Memory B cell (primary cell): Measurements from ENCODE around the gene ITPKB.
A peak's percentile ranks its signal among the peaks of the same experiment; 100 is the strongest.

ENCODE experiments used
- ATAC-seq: fragments of 150-1000 bp; cut with Tn5 transposase; 2 replicates; pipeline ENCODE4 v1.10.0; 2021; ENCODE audit warnings: low read depth, mild to moderate bottlenecking, moderate library complexity
- DNase-seq, 2 donors: peaks; one replicate each; pipeline ENCODE4 v3.0.0; 2022; ENCODE audit warnings: low spot score in 2 of 2
- H3K27ac Mint-ChIP-seq: one replicate; pipeline ENCODE4 v1.8.0; 2022; ENCODE audit warnings: mild to moderate bottlenecking, moderate library complexity, mixed read lengths
- H3K27me3 Mint-ChIP-seq: one replicate; pipeline ENCODE4 v1.8.0; 2022; ENCODE audit warnings: mixed read lengths
- H3K36me3 Mint-ChIP-seq: one replicate; pipeline ENCODE4 v1.8.0; 2022; ENCODE audit warnings: mild to moderate bottlenecking, mixed read lengths
- H3K4me1 Mint-ChIP-seq: one replicate; pipeline ENCODE4 v1.8.0; 2022; ENCODE audit warnings: mixed read lengths
- H3K4me3 Mint-ChIP-seq: one replicate; pipeline ENCODE4 v1.8.0; 2022; ENCODE audit warnings: mild to moderate bottlenecking, moderate library complexity, mixed read lengths
- H3K9me3 Mint-ChIP-seq: one replicate; pipeline ENCODE4 v1.8.0; 2022; ENCODE audit warnings: mixed read lengths

The ITPKB gene

GRCh38 chr1:226685196-226685820 is 53.8 kb downstream of the ITPKB start:
- DNase-seq, result no peak
- ATAC-seq, result no peak
- Mint-ChIP-seq H3K27ac (peak overlapping the region; percentile 79), H3K9me3 (no peaks in the 10 kb centered on the region), H3K27me3 (no peaks in the 10 kb centered on the region), H3K4me1 (peaks cover 75% of the 10 kb centered on the region), H3K4me3 (no peak overlapping the region), H3K36me3 (peaks cover 18% of the 10 kb centered on the region)

- Mint-ChIP-seq H3K9me3 (no peaks in the 10 kb centered on the region), H3K27ac (peak overlapping the region; percentile 85), H3K4me3 (peak overlapping the region; percentile 47), H3K27me3 (no peaks in the 10 kb centered on the region), H3K36me3 (peaks cover 14% of the 10 kb centered on the region), H3K4me1 (peaks cover 80% of the 10 kb centered on the region)
- DNase-seq, result no peak
- ATAC-seq, result no peak
These were observed 55.1 kb downstream of the ITPKB start for GRCh38 chr1:226684026-226684425.

- Mint-ChIP-seq H3K27me3 (no peaks in the 10 kb centered on the region), H3K9me3 (no peaks in the 10 kb centered on the region), H3K27ac (peak overlapping the region; percentile 99), H3K4me1 (peaks cover 80% of the 10 kb centered on the region), H3K4me3 (no peak overlapping the region), H3K36me3 (peaks cover 14% of the 10 kb centered on the region)
- DNase-seq (no peak), ATAC-seq (no peak)
These were observed 55.9 kb downstream of the ITPKB start for GRCh38 chr1:226682871-226683814.

- peaks cover 14% of the 10 kb centered on the region for H3K36me3 Mint-ChIP-seq
- no peaks in the 10 kb centered on the region for H3K9me3 Mint-ChIP-seq
- no peak overlapping the region for H3K4me3 Mint-ChIP-seq
- peak overlapping the region; percentile 99 for H3K27ac Mint-ChIP-seq
- ATAC-seq, result no peak
- H3K27me3 Mint-ChIP-seq, result no peaks in the 10 kb centered on the region
- H3K4me1 Mint-ChIP-seq, result peaks cover 82% of the 10 kb centered on the region
- no peak for DNase-seq
These were observed 57.2 kb downstream of the ITPKB start for GRCh38 chr1:226681652-226682493.

- no peak for DNase-seq
These were observed 58.4 kb downstream of the ITPKB start for GRCh38 chr1:226680653-226681052.

GRCh38 chr1:226679853-226680516 is 59.1 kb downstream of the ITPKB start:
- peak overlapping the region; percentile 99 for H3K27ac Mint-ChIP-seq
- no peaks in the 10 kb centered on the region for H3K27me3 Mint-ChIP-seq
- peak; percentile 46 for ATAC-seq
- peak overlapping the region; percentile 88 for H3K4me3 Mint-ChIP-seq
- H3K36me3 Mint-ChIP-seq, result peaks cover 5% of the 10 kb centered on the region
- DNase-seq, result peak; percentile 44 to 60
- H3K9me3 Mint-ChIP-seq, result no peaks in the 10 kb centered on the region
- peaks cover 85% of the 10 kb centered on the region for H3K4me1 Mint-ChIP-seq

More at GRCh38 chr1:226680653-226681052, 58.4 kb downstream of the ITPKB start:
- H3K27ac Mint-ChIP-seq, result peak overlapping the region; percentile 99
- H3K4me3 Mint-ChIP-seq, result peak overlapping the region; percentile 88
- H3K4me1 Mint-ChIP-seq, result peaks cover 86% of the 10 kb centered on the region
- H3K9me3 Mint-ChIP-seq, result no peaks in the 10 kb centered on the region
- ATAC-seq, result no peak
- H3K36me3 Mint-ChIP-seq, result peaks cover 12% of the 10 kb centered on the region
- no peaks in the 10 kb centered on the region for H3K27me3 Mint-ChIP-seq

- Mint-ChIP-seq H3K27me3 (no peaks in the 10 kb centered on the region), H3K4me1 (peaks cover 86% of the 10 kb centered on the region), H3K4me3 (peak overlapping the region; percentile 88), H3K27ac (peak overlapping the region; percentile 99), H3K9me3 (no peaks in the 10 kb centered on the region), H3K36me3 (peaks cover 9% of the 10 kb centered on the region)
- DNase-seq (no peak), ATAC-seq (no peak)
These were observed 59.8 kb downstream of the ITPKB start for GRCh38 chr1:226679262-226679661.

- Mint-ChIP-seq H3K4me3 (peak overlapping the region; percentile 21), H3K36me3 (peaks cover 4% of the 10 kb centered on the region), H3K9me3 (no peaks in the 10 kb centered on the region), H3K27me3 (no peaks in the 10 kb centered on the region), H3K27ac (peak overlapping the region; percentile 99), H3K4me1 (peaks cover 83% of the 10 kb centered on the region)
- ATAC-seq, result no peak
- DNase-seq, result no peak
These were observed 60.4 kb downstream of the ITPKB start for GRCh38 chr1:226678701-226679100.

- DNase-seq (no peak), ATAC-seq (no peak)
- H3K4me1 Mint-ChIP-seq, result peaks cover 81% of the 10 kb centered on the region
- peak overlapping the region; percentile 21 for H3K4me3 Mint-ChIP-seq
- H3K36me3 Mint-ChIP-seq, result peaks cover 6% of the 10 kb centered on the region
- H3K9me3 Mint-ChIP-seq, result no peaks in the 10 kb centered on the region
- H3K27me3 Mint-ChIP-seq, result no peaks in the 10 kb centered on the region
- H3K27ac Mint-ChIP-seq, result peak overlapping the region; percentile 99
These were observed 60.8 kb downstream of the ITPKB start for GRCh38 chr1:226678251-226678650.

- DNase-seq, result peak; percentile 61 to 69
These were observed 61.8 kb downstream of the ITPKB start for GRCh38 chr1:226677027-226678020.

GRCh38 chr1:226676381-226676780 is 62.7 kb downstream of the ITPKB start:
- Mint-ChIP-seq H3K9me3 (no peaks in the 10 kb centered on the region), H3K27me3 (no peaks in the 10 kb centered on the region), H3K4me3 (peak overlapping the region; percentile 91), H3K4me1 (peaks cover 82% of the 10 kb centered on the region), H3K27ac (peak overlapping the region; percentile 100), H3K36me3 (peaks cover 20% of the 10 kb centered on the region)
- DNase-seq (no peak), ATAC-seq (no peak)

More at GRCh38 chr1:226677027-226678020, 61.8 kb downstream of the ITPKB start:
- Mint-ChIP-seq H3K27me3 (no peaks in the 10 kb centered on the region), H3K4me1 (peaks cover 82% of the 10 kb centered on the region), H3K36me3 (peaks cover 13% of the 10 kb centered on the region), H3K4me3 (peak overlapping the region; percentile 91), H3K9me3 (no peaks in the 10 kb centered on the region), H3K27ac (peak overlapping the region; percentile 100)
- ATAC-seq, result peak; percentile 72

- Mint-ChIP-seq H3K4me3 (peak overlapping the region; percentile 91), H3K4me1 (peaks cover 82% of the 10 kb centered on the region), H3K9me3 (no peaks in the 10 kb centered on the region), H3K27me3 (no peaks in the 10 kb centered on the region), H3K27ac (peak overlapping the region; percentile 100), H3K36me3 (peaks cover 24% of the 10 kb centered on the region)
- DNase-seq (no peak), ATAC-seq (no peak)
These were observed 63.2 kb downstream of the ITPKB start for GRCh38 chr1:226675715-226676357.
